Endodermal cell (in vitro differentiated cells): Measurements from ENCODE around the gene ALS2. TPM values are rescaled to one million over a fixed set of nuclear protein-coding genes. Genes with fewer than 3 reads are reported as not detected.

Experiments used
- DNase-seq: peaks from one replicate; pipeline ENCODE4 v3.0.0-alpha.2; 2017
- H3K27ac ChIP-seq: 2 replicates; pipeline ENCODE4 v1.5.1; 2013; ENCODE audit warnings: mild to moderate bottlenecking, low read depth, low read length, moderate library complexity
- H3K27me3 ChIP-seq: 2 replicates; pipeline ENCODE4 v1.6.1; 2013; ENCODE audit warnings: mild to moderate bottlenecking, low read length, moderate library complexity; ENCODE audit not compliant: insufficient read depth, control insufficient read depth, poor library complexity, severe bottlenecking
- H3K36me3 ChIP-seq: 2 replicates; pipeline ENCODE4 v1.7.0; 2013; ENCODE audit warnings: mild to moderate bottlenecking, low read length, moderate library complexity; ENCODE audit not compliant: control insufficient read depth, insufficient read depth
- H3K4me1 ChIP-seq: one replicate; pipeline ENCODE4 v1.7.0; 2013; ENCODE audit warnings: low read length; ENCODE audit not compliant: control insufficient read depth, insufficient read depth
- H3K4me3 ChIP-seq: 2 replicates; pipeline ENCODE4 v1.5.1; 2013; ENCODE audit warnings: mild to moderate bottlenecking, low read length, moderate library complexity
- H3K9ac ChIP-seq: 2 replicates; pipeline ENCODE4 v1.6.1; 2013; ENCODE audit warnings: mild to moderate bottlenecking, low read length, moderate library complexity; ENCODE audit not compliant: poor library complexity, severe bottlenecking; ENCODE audit errors: extremely low read depth
- H3K9me3 ChIP-seq: 2 replicates; pipeline ENCODE4 v1.6.1; 2013; ENCODE audit warnings: mild to moderate bottlenecking, low read length, moderate library complexity; ENCODE audit not compliant: control insufficient read depth
- H3K27ac Mint-ChIP-seq: 2 replicates; pipeline ENCODE4 v1.8.0; 2020; ENCODE audit warnings: mixed read lengths
- H3K27me3 Mint-ChIP-seq: 2 replicates; pipeline ENCODE4 v1.8.0; 2021; ENCODE audit warnings: mild to moderate bottlenecking, mixed read lengths; ENCODE audit not compliant: insufficient read depth
- H3K36me3 Mint-ChIP-seq: 2 replicates; pipeline ENCODE4 v1.8.0; 2020; ENCODE audit warnings: low read depth, mixed read lengths
- H3K4me1 Mint-ChIP-seq: 2 replicates; pipeline ENCODE4 v1.8.0; 2020; ENCODE audit warnings: mixed read lengths
- H3K4me3 Mint-ChIP-seq: 2 replicates; pipeline ENCODE4 v1.8.0; 2020; ENCODE audit warnings: mild to moderate bottlenecking, moderate library complexity, mixed read lengths
- H3K9me3 Mint-ChIP-seq: 2 replicates; pipeline ENCODE4 v1.8.0; 2020; ENCODE audit warnings: mild to moderate bottlenecking, mixed read lengths
- WGBS, 2 experiments: methylation state at CpG; one replicate each; pipeline versions ENCODE4 v1.1.5 to v1.1.7; 2013; ENCODE audit warnings: missing lambda C conversion rate in 2 of 2, mixed read lengths in 1 of 2; ENCODE audit not compliant: insufficient coverage in 1 of 2, insufficient read length in 1 of 2; 5-methylcytosine and 5-hydroxymethylcytosine counted together
- total RNA-seq, 2 donors: library from RNA; stranded (reverse); fragmentation: NEBNext Ultra II Directional in 1 of 2; extraction: Animal tissue kit (Norgen Biotek cat#: 25700) in 1 of 2; gene quantifications; 2 replicates in 1 of 2; 3 replicates in 1 of 2; pipeline ENCODE4 v1.2.1, GENCODE V29; 2021
- TF ChIP-seq, protein P1 (sequence below): fragments of 200-600 bp; sonication (generic); conservative IDR thresholded peaks from 2 replicates; pipeline ENCODE4 v1.5.0; 2021; ENCODE audit warnings: antibody characterized with exemption, mild to moderate bottlenecking

Gene ALS2
- total RNA-seq, 2 donors from 2014 or later: 56.6 to 58.5 TPM

DNA sequence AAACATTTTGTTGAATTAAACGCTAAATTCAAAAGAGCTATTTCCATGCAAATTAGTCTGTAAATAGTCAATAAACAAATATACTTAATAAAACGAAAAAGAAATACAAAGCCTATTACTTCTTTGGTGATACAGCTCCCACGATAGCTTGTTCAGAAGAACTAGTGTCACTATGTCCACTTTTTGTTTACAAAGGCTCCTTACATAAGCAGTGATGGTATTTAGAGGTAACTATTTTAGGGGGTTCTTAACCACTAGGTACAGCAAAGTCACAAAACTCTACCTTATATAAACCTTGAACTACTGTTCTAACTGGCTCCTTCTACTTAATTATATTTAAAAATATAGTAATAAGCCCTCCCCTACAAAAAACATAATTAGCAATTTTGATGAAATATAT lies 21.9 kb downstream of the ALS2 start:
- Histone ChIP-seq H3K4me1 (peaks cover 5% of the 10 kb centered on the region), H3K9ac (no peak overlapping the region), H3K36me3 (peaks cover 75% of the 10 kb centered on the region), H3K4me3 (no peak overlapping the region), H3K27me3 (no peaks in the 10 kb centered on the region), H3K27ac (no peak overlapping the region), H3K9me3 (no peaks in the 10 kb centered on the region)
- TF ChIP-seq, protein P1, sequence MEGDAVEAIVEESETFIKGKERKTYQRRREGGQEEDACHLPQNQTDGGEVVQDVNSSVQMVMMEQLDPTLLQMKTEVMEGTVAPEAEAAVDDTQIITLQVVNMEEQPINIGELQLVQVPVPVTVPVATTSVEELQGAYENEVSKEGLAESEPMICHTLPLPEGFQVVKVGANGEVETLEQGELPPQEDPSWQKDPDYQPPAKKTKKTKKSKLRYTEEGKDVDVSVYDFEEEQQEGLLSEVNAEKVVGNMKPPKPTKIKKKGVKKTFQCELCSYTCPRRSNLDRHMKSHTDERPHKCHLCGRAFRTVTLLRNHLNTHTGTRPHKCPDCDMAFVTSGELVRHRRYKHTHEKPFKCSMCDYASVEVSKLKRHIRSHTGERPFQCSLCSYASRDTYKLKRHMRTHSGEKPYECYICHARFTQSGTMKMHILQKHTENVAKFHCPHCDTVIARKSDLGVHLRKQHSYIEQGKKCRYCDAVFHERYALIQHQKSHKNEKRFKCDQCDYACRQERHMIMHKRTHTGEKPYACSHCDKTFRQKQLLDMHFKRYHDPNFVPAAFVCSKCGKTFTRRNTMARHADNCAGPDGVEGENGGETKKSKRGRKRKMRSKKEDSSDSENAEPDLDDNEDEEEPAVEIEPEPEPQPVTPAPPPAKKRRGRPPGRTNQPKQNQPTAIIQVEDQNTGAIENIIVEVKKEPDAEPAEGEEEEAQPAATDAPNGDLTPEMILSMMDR: no peak
- 93 to 100% methylated on average over 1 to 3 of the region's 3 CpGs for WGBS, 2 experiments
- H3K27me3 Mint-ChIP-seq: peaks cover 2% of the 10 kb centered on the region
- no peak for DNase-seq
- no peak overlapping the region for H3K27ac Mint-ChIP-seq
- peaks cover 41% of the 10 kb centered on the region for H3K36me3 Mint-ChIP-seq
- H3K4me1 Mint-ChIP-seq: peaks cover 15% of the 10 kb centered on the region
- H3K4me3 Mint-ChIP-seq: no peak overlapping the region
- H3K9me3 Mint-ChIP-seq: no peaks in the 10 kb centered on the region

DNA sequence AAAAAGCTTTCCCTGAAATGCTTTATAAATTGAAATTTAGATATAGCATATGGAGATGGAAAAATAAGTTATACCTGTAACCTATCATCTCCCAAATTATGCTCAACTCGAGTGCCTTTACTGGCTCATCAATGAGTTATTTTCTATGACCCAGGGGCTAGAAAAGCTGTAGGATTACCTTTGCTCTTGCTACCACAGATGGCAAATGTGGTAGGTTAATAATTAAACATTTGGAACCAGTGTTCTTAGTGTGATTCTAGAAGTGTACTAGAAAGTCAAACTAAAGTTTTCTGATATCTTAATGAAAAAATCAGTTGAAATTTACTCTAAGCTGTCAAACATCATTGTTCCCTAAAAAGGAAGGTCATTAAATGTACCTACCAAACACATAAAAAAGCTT lies 22.5 kb downstream of the ALS2 start:
- Histone ChIP-seq H3K9me3 (no peaks in the 10 kb centered on the region), H3K27ac (no peak overlapping the region), H3K4me1 (peaks cover 5% of the 10 kb centered on the region), H3K27me3 (no peaks in the 10 kb centered on the region), H3K4me3 (no peak overlapping the region), H3K36me3 (peaks cover 69% of the 10 kb centered on the region), H3K9ac (no peak overlapping the region)
- peaks cover 38% of the 10 kb centered on the region for H3K36me3 Mint-ChIP-seq
- peaks cover 2% of the 10 kb centered on the region for H3K27me3 Mint-ChIP-seq
- TF ChIP-seq, protein P1: no peak
- DNase-seq: no peak
- H3K9me3 Mint-ChIP-seq: no peaks in the 10 kb centered on the region
- peaks cover 19% of the 10 kb centered on the region for H3K4me1 Mint-ChIP-seq
- H3K27ac Mint-ChIP-seq: no peak overlapping the region
- no peak overlapping the region for H3K4me3 Mint-ChIP-seq
- 0% methylated on average over 1 of the region's 1 CpG; no CpG with 5 or more reads in 1 of the 2 experiments for WGBS, 2 experiments

DNA sequence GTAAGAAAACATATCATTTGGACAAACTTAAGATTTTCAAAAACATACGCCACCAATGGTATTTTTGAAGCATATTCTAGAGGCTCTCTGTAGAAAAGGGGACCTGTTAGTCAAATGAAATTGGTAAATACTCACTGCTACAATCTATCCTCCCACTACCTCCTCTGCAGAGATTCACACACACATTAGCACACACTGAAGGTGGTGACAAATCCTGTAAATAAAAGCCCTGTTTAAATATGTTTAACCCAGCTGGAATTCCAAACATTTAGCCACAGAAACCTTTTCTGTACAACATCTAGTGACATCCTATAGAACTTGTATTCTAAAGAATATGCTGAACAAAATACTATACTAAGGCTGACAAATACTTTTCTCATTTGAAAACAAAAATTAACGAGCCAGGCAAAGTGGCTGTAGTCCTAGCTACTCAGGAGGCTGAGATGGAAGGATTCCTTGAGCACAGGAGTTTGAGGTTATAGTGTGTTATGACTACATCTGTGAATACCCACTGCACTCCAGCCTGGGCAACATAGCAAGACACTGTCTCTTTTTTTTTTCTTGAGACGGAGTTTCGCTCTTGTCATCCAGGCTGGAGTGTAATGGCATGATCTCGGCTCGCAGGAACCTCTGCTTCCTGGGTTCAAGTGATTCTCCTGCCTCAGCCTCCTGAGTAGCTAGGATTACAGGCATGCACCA lies 25.9 kb downstream of the ALS2 start:
- no peak overlapping the region for H3K27ac ChIP-seq
- 80 to 92% methylated on average over 2 to 6 of the region's 6 CpGs for WGBS, 2 experiments
- no peaks in the 10 kb centered on the region for H3K9me3 ChIP-seq
- TF ChIP-seq, protein P1: no peak
- peaks cover 19% of the 10 kb centered on the region for H3K4me1 Mint-ChIP-seq
- DNase-seq: no peak
- H3K27ac Mint-ChIP-seq: no peak overlapping the region
- no peaks in the 10 kb centered on the region for H3K27me3 ChIP-seq
- peaks cover 33% of the 10 kb centered on the region for H3K36me3 Mint-ChIP-seq
- no peak overlapping the region for H3K4me3 Mint-ChIP-seq
- H3K27me3 Mint-ChIP-seq: peaks cover 2% of the 10 kb centered on the region
- no peaks in the 10 kb centered on the region for H3K9me3 Mint-ChIP-seq
- peaks cover 53% of the 10 kb centered on the region for H3K36me3 ChIP-seq
- H3K4me1 ChIP-seq: peaks cover 5% of the 10 kb centered on the region
- H3K4me3 ChIP-seq: no peak overlapping the region
- no peak overlapping the region for H3K9ac ChIP-seq
